H1 (cell line): ENCODE data around the gene PBX1. TPM values are rescaled to one million over a fixed set of nuclear protein-coding genes. Genes with fewer than 3 reads are reported as not detected.

Experiments used
- CTCF ChIA-PET: fragments of 300-600 bp; sonication (Branson Sonifier 250); formaldehyde crosslinking; loops from one replicate; lab custom pipeline; 2021; ENCODE audit not compliant: partially characterized antibody; lab: Charles Lee
- POLR2A ChIA-PET: fragments of 300-600 bp; sonication (Branson Sonifier 250); formaldehyde crosslinking; loops from one replicate; lab custom pipeline; 2021; ENCODE audit warnings: inconsistent platforms; ENCODE audit not compliant: partially characterized antibody; lab: Charles Lee
- DNase-seq, 2 experiments: peaks; one replicate each; pipeline versions ENCODE4 v3.0.0 to v3.0.0-alpha.2; 2010 to 2022; ENCODE audit warnings: low spot score in 2 of 2, low read depth in 1 of 2, mixed read lengths in 1 of 2
- FAIRE-seq: peaks from 2 replicates; lab custom pipeline; 2011; peaks lifted over from hg19 to GRCh38; lab: Jason Lieb, UNC
- H2AFZ ChIP-seq: 2 replicates; pipeline ENCODE4 v1.8.1; 2012; ENCODE audit warnings: low read length, inconsistent platforms
- H2AK5ac ChIP-seq: 2 replicates; pipeline ENCODE4 v1.6.1; 2013; ENCODE audit warnings: low read depth, low read length
- H2BK120ac ChIP-seq: replicated peaks from 2 replicates; pipeline ENCODE3; 2013; ENCODE audit warnings: low read depth, low read length, inconsistent platforms
- H2BK12ac ChIP-seq: 2 replicates; pipeline ENCODE4 v1.6.1; 2013; ENCODE audit warnings: low read depth, low read length
- H2BK15ac ChIP-seq: 2 replicates; pipeline ENCODE4 v1.6.1; 2013; ENCODE audit warnings: low read length
- H2BK20ac ChIP-seq: 2 replicates; pipeline ENCODE4 v1.6.1; 2013; ENCODE audit warnings: low read length
- H2BK5ac ChIP-seq: 2 replicates; pipeline ENCODE4 v1.6.1; 2013; ENCODE audit warnings: low read depth, low read length
- H3K14ac ChIP-seq: 2 replicates; pipeline ENCODE4 v1.6.1; 2013; ENCODE audit warnings: inconsistent platforms; ENCODE audit not compliant: insufficient read length
- H3K18ac ChIP-seq: 2 replicates; pipeline ENCODE4 v1.6.1; 2013; ENCODE audit warnings: low read length; ENCODE audit errors: extremely low read depth
- H3K23ac ChIP-seq: 2 replicates; pipeline ENCODE4 v1.6.1; 2013; ENCODE audit warnings: inconsistent platforms; ENCODE audit not compliant: insufficient read length
- H3K23me2 ChIP-seq: 2 replicates; pipeline ENCODE4 v1.6.1; 2013; ENCODE audit warnings: low read depth, low read length
- H3K27ac ChIP-seq: 2 replicates; pipeline ENCODE4 v1.6.1; 2011; ENCODE audit warnings: low read depth, low read length, inconsistent platforms
- H3K27me3 ChIP-seq, 4 experiments: replicated peaks in 1 of 4; 1 replicate in 1 of 4; 2 replicates in 3 of 4; pipeline versions ENCODE4 v1.6.1 to v1.8.1; 2011 to 2013; ENCODE audit warnings: low read length in 3 of 4, mild to moderate bottlenecking in 3 of 4, inconsistent platforms in 2 of 4, mixed read lengths in 2 of 4, moderate library complexity in 1 of 4; ENCODE audit not compliant: control insufficient read depth in 3 of 4, insufficient read depth in 3 of 4; ENCODE audit errors: extremely low read depth in 1 of 4
- H3K36me3 ChIP-seq, 4 experiments: 2 replicates each; pipeline versions ENCODE4 v1.6.1 to v1.8.1; 2011 to 2013; ENCODE audit warnings: mild to moderate bottlenecking in 4 of 4, low read length in 3 of 4, moderate library complexity in 2 of 4, control low read depth in 1 of 4, inconsistent platforms in 1 of 4; ENCODE audit not compliant: insufficient read depth in 4 of 4, control insufficient read depth in 2 of 4
- H3K4ac ChIP-seq: replicated peaks from 2 replicates; pipeline ENCODE3; 2013; ENCODE audit warnings: low read length, low read depth, mixed read lengths, inconsistent platforms; ENCODE audit not compliant: insufficient read length
- H3K4me1 ChIP-seq, 4 experiments: replicated peaks in 1 of 4; 1 replicate in 1 of 4; 2 replicates in 3 of 4; pipeline versions ENCODE4 v1.6.1 to v1.8.1; 2011 to 2013; ENCODE audit warnings: low read length in 3 of 4, inconsistent platforms in 2 of 4, mixed read lengths in 1 of 4; ENCODE audit not compliant: insufficient read depth in 4 of 4, control insufficient read depth in 3 of 4
- H3K4me2 ChIP-seq, 2 experiments: 2 replicates each; pipeline versions ENCODE4 v1.6.1 to v1.8.1; 2011 to 2013; ENCODE audit warnings: low read depth in 2 of 2, low read length in 2 of 2, control low read depth in 1 of 2, inconsistent platforms in 1 of 2, mild to moderate bottlenecking in 1 of 2; ENCODE audit not compliant: insufficient read depth in 1 of 2
- H3K4me3 ChIP-seq, 4 experiments: fragments of 200-600, 300-600 bp in 1 of 4; sonication (generic), shearing (Covaris generic), sonication (Bioruptor Twin) in 1 of 4; 2 replicates each; pipeline versions ENCODE4 v1.5.1 to v1.8.1; 2011 to 2016; ENCODE audit warnings: low read length in 4 of 4, low read depth in 3 of 4, control low read depth in 2 of 4, inconsistent platforms in 2 of 4, mild to moderate bottlenecking in 2 of 4, mixed read lengths in 1 of 4, moderate library complexity in 1 of 4; ENCODE audit not compliant: insufficient read depth in 2 of 4; ENCODE audit errors: extremely low read depth in 1 of 4
- H3K56ac ChIP-seq: replicated peaks from 2 replicates; pipeline ENCODE3; 2013; ENCODE audit warnings: low read depth, mild to moderate bottlenecking, mixed read lengths, low read length, inconsistent platforms; ENCODE audit not compliant: insufficient read length
- H3K79me1 ChIP-seq: 2 replicates; pipeline ENCODE4 v1.6.1; 2013; ENCODE audit warnings: low read depth, low read length, control low read depth
- H3K79me2 ChIP-seq, 2 experiments: 2 replicates each; pipeline versions ENCODE4 v1.6.1 to v1.8.1; 2012 to 2013; ENCODE audit warnings: low read length in 2 of 2, mild to moderate bottlenecking in 2 of 2, inconsistent platforms in 1 of 2; ENCODE audit not compliant: insufficient read depth in 2 of 2, control insufficient read depth in 1 of 2
- H3K9ac ChIP-seq, 4 experiments: replicated peaks in 1 of 4; 1 replicate in 1 of 4; 2 replicates in 3 of 4; pipeline versions ENCODE4 v1.6.1 to v1.8.1; 2011 to 2013; ENCODE audit warnings: low read depth in 3 of 4, low read length in 3 of 4, control low read depth in 2 of 4, mild to moderate bottlenecking in 2 of 4, moderate library complexity in 2 of 4, inconsistent platforms in 1 of 4; ENCODE audit errors: extremely low read depth in 1 of 4
- H3K9me3 ChIP-seq, 2 experiments: 2 replicates each; pipeline versions ENCODE4 v1.6.1 to v1.8.1; 2012 to 2013; ENCODE audit warnings: mild to moderate bottlenecking in 2 of 2, moderate library complexity in 2 of 2, control low read depth in 1 of 2, inconsistent platforms in 1 of 2, low read depth in 1 of 2, low read length in 1 of 2, mixed read lengths in 1 of 2; ENCODE audit not compliant: insufficient read depth in 2 of 2
- H4K20me1 ChIP-seq, 2 experiments: replicated peaks in 1 of 2; 2 replicates each; pipeline versions ENCODE3 to v1.8.1; 2011 to 2013; ENCODE audit warnings: inconsistent platforms in 2 of 2, low read length in 2 of 2, mild to moderate bottlenecking in 1 of 2; ENCODE audit not compliant: insufficient read depth in 2 of 2, control insufficient read depth in 1 of 2
- H4K5ac ChIP-seq: 2 replicates; pipeline ENCODE4 v1.6.1; 2013; ENCODE audit warnings: low read length, low read depth, mixed read lengths, inconsistent platforms; ENCODE audit not compliant: insufficient read length
- H4K8ac ChIP-seq: 2 replicates; pipeline ENCODE4 v1.8.0; 2013; ENCODE audit warnings: mild to moderate bottlenecking, moderate library complexity, low read length, inconsistent platforms; ENCODE audit not compliant: insufficient read depth; ENCODE audit errors: extremely low read depth
- H4K91ac ChIP-seq: replicated peaks from 2 replicates; pipeline ENCODE3; 2013; ENCODE audit warnings: low read length, mixed read lengths, inconsistent platforms; ENCODE audit not compliant: insufficient read length
- CREB1 ChIP-seq: IDR thresholded peaks from 2 replicates; pipeline ENCODE4 v1.6.1; 2012; ENCODE audit warnings: inconsistent platforms
- HDAC2 ChIP-seq, 2 experiments: fragments of 300-600 bp in 1 of 2; sonication (generic) in 1 of 2; IDR thresholded peaks; 2 replicates each; pipeline ENCODE4 v1.6.1; 2011 to 2012; ENCODE audit warnings: low read depth in 2 of 2, low read length in 2 of 2, mild to moderate bottlenecking in 2 of 2, moderate library complexity in 2 of 2, borderline replicate concordance in 1 of 2, inconsistent platforms in 1 of 2
- JUN ChIP-seq: IDR thresholded peaks from 2 replicates; pipeline ENCODE4 v1.6.1; 2011; ENCODE audit warnings: low read depth, mild to moderate bottlenecking, improper control_type of control experiment, low read length
- JUND ChIP-seq: IDR thresholded peaks from 2 replicates; pipeline ENCODE4 v1.6.1; 2011; ENCODE audit warnings: mild to moderate bottlenecking, improper control_type of control experiment, low read length
- POLR2AphosphoS5 ChIP-seq: IDR thresholded peaks from 2 replicates; pipeline ENCODE4 v1.6.1; 2011; ENCODE audit warnings: low read depth, low read length
- RBBP5 ChIP-seq: IDR thresholded peaks from 2 replicates; pipeline ENCODE4 v1.7.1; 2012; ENCODE audit warnings: low read depth, mild to moderate bottlenecking, inconsistent platforms, low read length, moderate library complexity, borderline replicate concordance
- SP2 ChIP-seq: IDR thresholded peaks from 2 replicates; pipeline ENCODE4 v1.6.1; 2012; ENCODE audit warnings: mild to moderate bottlenecking, low read length, inconsistent platforms
- TEAD4 ChIP-seq: IDR thresholded peaks from 2 replicates; pipeline ENCODE4 v1.6.1; 2012; ENCODE audit warnings: low read depth, low read length, inconsistent platforms, mixed read lengths
- WGBS, 2 experiments: shearing (Covaris generic) in 1 of 2; methylation state at CpG; one replicate each; pipeline versions ENCODE4 v1.1.6 to v1.1.7; 2013 to 2015; ENCODE audit warnings: low lambda C conversion rate in 2 of 2, mixed read lengths in 2 of 2, inconsistent platforms in 1 of 2, low coverage in 1 of 2, missing lambda C conversion rate in 1 of 2; ENCODE audit not compliant: insufficient replicate concordance in 2 of 2, insufficient coverage in 1 of 2, insufficient read length in 1 of 2; ENCODE audit errors: extremely low coverage in 1 of 2, missing lambda C conversion rate in 1 of 2; 5-methylcytosine and 5-hydroxymethylcytosine counted together
- polyA plus RNA-seq, 7 experiments: library from polyadenylated mRNA; depleted of rRNA in 3 of 7; stranded (reverse) in 5 of 7; unstranded in 2 of 7; fragments of >200 nt in 5 of 7; fragments of 200-250 nt in 2 of 7; gene quantifications; 1 replicate in 5 of 7; 2 replicates in 1 of 7; 4 replicates in 1 of 7; pipeline versions ENCODE4 v1.2.1 to v1.2.3, GENCODE V29; 2011 to 2013; ENCODE audit warnings: missing spikeins in 2 of 7, mixed read lengths in 2 of 7
- total RNA-seq: library from RNA; stranded (reverse); fragmentation: NEBNext Ultra II Directional; extraction: Animal tissue kit (Norgen Biotek cat#: 25700); gene quantifications from 2 replicates; pipeline ENCODE4 v1.2.1, GENCODE V29; 2021

Gene PBX1
- total and polyA plus RNA-seq, 2 of the 8 experiments (the other 6 are each of a cell fraction or from before 2014, with no cell fraction given), result 87.4 to 124 TPM

GRCh38 chr1:164562511-164562910 lies 3.5 kb downstream of the PBX1 start:
- Histone ChIP-seq H2BK5ac (no peak overlapping the region), H3K4me1 (peaks cover 0 to 18% (median 6%) of the 10 kb centered on the region in 4 experiments; a peak in 2 of 7 replicates), H4K8ac (no peak overlapping the region), H3K18ac (no peak overlapping the region), H2AK5ac (no peak overlapping the region), H4K5ac (no peak overlapping the region), H2BK12ac (no peak overlapping the region), H3K14ac (no peak overlapping the region), H3K4ac (no peak overlapping the region), H4K91ac (no peak overlapping the region), H2BK120ac (no peak overlapping the region), H2BK15ac (no peak overlapping the region), H3K4me3 (peak overlapping the region; percentile 20 to 93 (median 56); a peak in 7 of 8 replicates), H2BK20ac (no peak overlapping the region), H3K27me3 (no peaks in the 10 kb centered on the region), H3K56ac (no peak overlapping the region), H3K36me3 (peaks cover 0 to 8% (median 1%) of the 10 kb centered on the region in 4 experiments; a peak in 1 of 8 replicates), H3K27ac (no peak overlapping the region), H2AFZ (no peak overlapping the region), H3K4me2 (peak overlapping the region; percentile 68 to 80), H3K9ac (no peak overlapping the region), H3K79me1 (no peaks in the 10 kb centered on the region), H3K79me2 (peaks cover 21 to 77% of the 10 kb centered on the region in 2 experiments; a peak in 3 of 4 replicates), H3K23me2 (no peaks in the 10 kb centered on the region; the same call in 1 of the 2 replicates), H3K9me3 (no peaks in the 10 kb centered on the region), H4K20me1 (peaks cover 2 to 28% of the 10 kb centered on the region in 2 experiments), H3K23ac (no peak overlapping the region)
- WGBS, 2 experiments, result 58% methylated on average over 4 of the region's 4 CpGs; no CpG with 5 or more reads in 1 of the 2 experiments
- POLR2A ChIA-PET, result no interaction called here
- CTCF ChIA-PET, result interaction anchor here (1.0 to 2.4 kb wide), 2 partner anchors 15 to 27 kb away, joined by 4 to 6 read pairs; no protein-coding TSS in a partner anchor
- no peak for DNase-seq
- no peak for FAIRE-seq
- TF ChIP-seq POLR2AphosphoS5 (no peak), JUN (no peak), SP2 (no peak), TEAD4 (no peak), HDAC2 (IDR thresholded peaks at IDR 0.05; ENCODE audit: borderline replicate concordance in 1 of 2, low read depth in 2 of 2, low read length in 2 of 2) (no peak), CREB1 (no peak), RBBP5 (no peak), JUND (no peak)
